Nephron progenitor cell (in vitro differentiated cells): Measurements from ENCODE around the gene SPATA6.
A peak's percentile ranks its signal among the peaks of the same experiment; 100 is the strongest.

ENCODE experiments used
- DNase-seq: peaks from one replicate; pipeline ENCODE4 v3.0.0; 2021
- H3K27ac Mint-ChIP-seq: 2 replicates; pipeline ENCODE4 v1.8.0; 2021; ENCODE audit warnings: mild to moderate bottlenecking, moderate library complexity, mixed read lengths
- H3K27me3 Mint-ChIP-seq: 2 replicates; pipeline ENCODE4 v1.8.0; 2021; ENCODE audit warnings: mild to moderate bottlenecking, low read depth, mixed read lengths; ENCODE audit not compliant: poor library complexity
- H3K36me3 Mint-ChIP-seq: 2 replicates; pipeline ENCODE4 v1.8.0; 2021; ENCODE audit warnings: low read depth, mixed read lengths
- H3K4me1 Mint-ChIP-seq: 2 replicates; pipeline ENCODE4 v1.8.0; 2021; ENCODE audit warnings: mixed read lengths
- H3K4me3 Mint-ChIP-seq: 2 replicates; pipeline ENCODE4 v1.8.0; 2021; ENCODE audit warnings: mild to moderate bottlenecking, moderate library complexity, mixed read lengths
- H3K9me3 Mint-ChIP-seq: 2 replicates; pipeline ENCODE4 v1.8.0; 2021; ENCODE audit warnings: mild to moderate bottlenecking, moderate library complexity, mixed read lengths
- CTCF ChIP-seq: fragments of 200-600 bp; sonication (generic); IDR thresholded peaks from 2 replicates; pipeline ENCODE4 v1.5.0; 2021; ENCODE audit warnings: antibody characterized with exemption

The SPATA6 gene

GRCh38 chr1:48498096-48498791 is 26.2 kb upstream of the SPATA6 start:
- Mint-ChIP-seq H3K27me3 (peaks cover 10% of the 10 kb centered on the region), H3K36me3 (no peaks in the 10 kb centered on the region), H3K4me3 (no peak overlapping the region), H3K4me1 (peaks cover 8% of the 10 kb centered on the region), H3K27ac (no peak overlapping the region), H3K9me3 (no peaks in the 10 kb centered on the region)
- peak; percentile 95 for TF ChIP-seq CTCF
- DNase-seq, result peak; percentile 89

- TF ChIP-seq CTCF, result no peak
- H3K27ac Mint-ChIP-seq, result no peak overlapping the region
- H3K36me3 Mint-ChIP-seq, result no peaks in the 10 kb centered on the region
Observed at GRCh38 chr1:48495911-48496310, 23.9 kb upstream of the SPATA6 start.

GRCh38 chr1:48495166-48495565 is 23.2 kb upstream of the SPATA6 start:
- H3K9me3 Mint-ChIP-seq, result no peaks in the 10 kb centered on the region
- H3K27me3 Mint-ChIP-seq, result peaks cover 6% of the 10 kb centered on the region
- no peak for TF ChIP-seq CTCF
- H3K27ac Mint-ChIP-seq, result no peak overlapping the region
- H3K4me1 Mint-ChIP-seq, result peaks cover 8% of the 10 kb centered on the region
- DNase-seq, result no peak
- H3K36me3 Mint-ChIP-seq, result no peaks in the 10 kb centered on the region
- no peak overlapping the region for H3K4me3 Mint-ChIP-seq

More at GRCh38 chr1:48495911-48496310, 23.9 kb upstream of the SPATA6 start:
- no peak for DNase-seq
- H3K4me1 Mint-ChIP-seq, result peaks cover 8% of the 10 kb centered on the region
- H3K4me3 Mint-ChIP-seq, result no peak overlapping the region
- no peaks in the 10 kb centered on the region for H3K9me3 Mint-ChIP-seq
- H3K27me3 Mint-ChIP-seq, result peaks cover 6% of the 10 kb centered on the region

GRCh38 chr1:48493970-48494769 is 22.2 kb upstream of the SPATA6 start:
- H3K4me1 Mint-ChIP-seq, result peaks cover 8% of the 10 kb centered on the region
- TF ChIP-seq CTCF, result no peak
- H3K27ac Mint-ChIP-seq, result peak overlapping the region; percentile 52
- no peaks in the 10 kb centered on the region for H3K36me3 Mint-ChIP-seq
- DNase-seq, result no peak
- H3K27me3 Mint-ChIP-seq, result peaks cover 6% of the 10 kb centered on the region
- no peaks in the 10 kb centered on the region for H3K9me3 Mint-ChIP-seq
- no peak overlapping the region for H3K4me3 Mint-ChIP-seq

GRCh38 chr1:48493041-48493440 is 21.0 kb upstream of the SPATA6 start:
- no peaks in the 10 kb centered on the region for H3K9me3 Mint-ChIP-seq
- no peak overlapping the region for H3K27ac Mint-ChIP-seq
- H3K4me1 Mint-ChIP-seq, result peaks cover 8% of the 10 kb centered on the region
- H3K4me3 Mint-ChIP-seq, result no peak overlapping the region
- H3K27me3 Mint-ChIP-seq, result peaks cover 6% of the 10 kb centered on the region
- DNase-seq, result no peak
- no peak for TF ChIP-seq CTCF
- no peaks in the 10 kb centered on the region for H3K36me3 Mint-ChIP-seq
